Activated T-helper 1 cell treated with anti-CD3 and anti-CD28 coated beads, Interleukin-12 subunit alpha, Interleukin-12 subunit beta, Interleukin-2, Interleukin-4 antibody, amounts not matched to agents 30 ng/mL and 10 ng/mL and 1 ng/mL, durations not matched to agents 14 hours and 24 hours and 36 hours (primary cell): ENCODE results near the gene NOL9. TPM values are rescaled to one million over a fixed set of nuclear protein-coding genes. Genes with fewer than 3 reads are reported as not detected.

Experiments used
- DNase-seq: peaks from one replicate; pipeline ENCODE4 v3.0.0; 2021; ENCODE audit warnings: low spot score
- H3K27ac Mint-ChIP-seq: one replicate; pipeline ENCODE4 v1.8.0; 2021; ENCODE audit warnings: mild to moderate bottlenecking, mixed read lengths
- H3K27me3 Mint-ChIP-seq: one replicate; pipeline ENCODE4 v1.8.0; 2022; ENCODE audit warnings: mild to moderate bottlenecking, moderate library complexity, mixed read lengths; ENCODE audit not compliant: insufficient read depth
- H3K36me3 Mint-ChIP-seq: one replicate; pipeline ENCODE4 v1.8.0; 2021; ENCODE audit warnings: low read depth, mixed read lengths
- H3K4me1 Mint-ChIP-seq: one replicate; pipeline ENCODE4 v1.8.0; 2021; ENCODE audit warnings: low read depth, mixed read lengths
- H3K4me3 Mint-ChIP-seq: one replicate; pipeline ENCODE4 v1.8.0; 2021; ENCODE audit warnings: mild to moderate bottlenecking, moderate library complexity, mixed read lengths
- H3K9me3 Mint-ChIP-seq: one replicate; pipeline ENCODE4 v1.8.0; 2021; ENCODE audit warnings: mixed read lengths
- intact Hi-C: fragments of 100-400 bp; cut with micrococcal nuclease; formaldehyde crosslinking; loops from one replicate; pipeline ENCODE4 v1.15.1; 2024
- total RNA-seq: library from RNA; stranded (reverse); gene quantifications from 2 replicates; pipeline ENCODE4 v1.2.3, GENCODE V29; 2022

Gene NOL9
- total RNA-seq, 1 donor from 2014 or later: 50.4 TPM

- H3K36me3 Mint-ChIP-seq: peaks cover 38% of the 10 kb centered on the region
- H3K4me3 Mint-ChIP-seq: no peak overlapping the region
- DNase-seq: no peak
- no peaks in the 10 kb centered on the region for H3K27me3 Mint-ChIP-seq
- H3K9me3 Mint-ChIP-seq: no peaks in the 10 kb centered on the region
- intact Hi-C loops: no loop called here
- peaks cover 26% of the 10 kb centered on the region for H3K4me1 Mint-ChIP-seq
- H3K27ac Mint-ChIP-seq: no peak overlapping the region
Measured at GRCh38 chr1:6596886-6597776, 42.8 kb upstream of the NOL9 start.

GRCh38 chr1:6596351-6596750 lies 42.0 kb upstream of the NOL9 start:
- Mint-ChIP-seq H3K4me1 (peaks cover 26% of the 10 kb centered on the region), H3K9me3 (no peaks in the 10 kb centered on the region), H3K27ac (no peak overlapping the region), H3K27me3 (no peaks in the 10 kb centered on the region), H3K36me3 (peaks cover 38% of the 10 kb centered on the region), H3K4me3 (no peak overlapping the region)
- DNase-seq: no peak
- intact Hi-C loops: no loop called here

- intact Hi-C loops: no loop called here
- peaks cover 37% of the 10 kb centered on the region for H3K36me3 Mint-ChIP-seq
- no peak for DNase-seq
- H3K4me3 Mint-ChIP-seq: no peak overlapping the region
- no peaks in the 10 kb centered on the region for H3K9me3 Mint-ChIP-seq
- H3K27me3 Mint-ChIP-seq: no peaks in the 10 kb centered on the region
- no peak overlapping the region for H3K27ac Mint-ChIP-seq
- H3K4me1 Mint-ChIP-seq: peaks cover 22% of the 10 kb centered on the region
Measured at GRCh38 chr1:6594977-6595740, 40.8 kb upstream of the NOL9 start.

- peaks cover 11% of the 10 kb centered on the region for H3K4me1 Mint-ChIP-seq
- H3K27me3 Mint-ChIP-seq: no peaks in the 10 kb centered on the region
- peaks cover 30% of the 10 kb centered on the region for H3K36me3 Mint-ChIP-seq
- H3K27ac Mint-ChIP-seq: no peak overlapping the region
- DNase-seq: no peak
- intact Hi-C loops: no loop called here
- no peaks in the 10 kb centered on the region for H3K9me3 Mint-ChIP-seq
- no peak overlapping the region for H3K4me3 Mint-ChIP-seq
Measured at GRCh38 chr1:6593810-6594209, 39.5 kb upstream of the NOL9 start.

- Mint-ChIP-seq H3K27ac (no peak overlapping the region), H3K4me1 (peaks cover 10% of the 10 kb centered on the region), H3K27me3 (no peaks in the 10 kb centered on the region), H3K36me3 (peaks cover 30% of the 10 kb centered on the region), H3K4me3 (no peak overlapping the region), H3K9me3 (no peaks in the 10 kb centered on the region)
- no peak for DNase-seq
- intact Hi-C loops: no loop called here
Measured at GRCh38 chr1:6592865-6593593, 38.7 kb upstream of the NOL9 start.

- peaks cover 10% of the 10 kb centered on the region for H3K4me1 Mint-ChIP-seq
Measured at GRCh38 chr1:6592441-6592840, 38.1 kb upstream of the NOL9 start.

GRCh38 chr1:6591644-6592043 lies 37.3 kb upstream of the NOL9 start:
- Mint-ChIP-seq H3K36me3 (peaks cover 23% of the 10 kb centered on the region), H3K27me3 (no peaks in the 10 kb centered on the region), H3K9me3 (no peaks in the 10 kb centered on the region), H3K27ac (no peak overlapping the region), H3K4me3 (no peak overlapping the region), H3K4me1 (peaks cover 10% of the 10 kb centered on the region)
- intact Hi-C loops: no loop called here
- DNase-seq: no peak

More at GRCh38 chr1:6592441-6592840, 38.1 kb upstream of the NOL9 start:
- Mint-ChIP-seq H3K9me3 (no peaks in the 10 kb centered on the region), H3K4me3 (no peak overlapping the region), H3K36me3 (peaks cover 25% of the 10 kb centered on the region), H3K27me3 (no peaks in the 10 kb centered on the region), H3K27ac (no peak overlapping the region)
- intact Hi-C loops: no loop called here
- no peak for DNase-seq

GRCh38 chr1:6591222-6591621 lies 36.9 kb upstream of the NOL9 start:
- H3K4me3 Mint-ChIP-seq: no peak overlapping the region
- no peaks in the 10 kb centered on the region for H3K27me3 Mint-ChIP-seq
- H3K27ac Mint-ChIP-seq: no peak overlapping the region
- H3K9me3 Mint-ChIP-seq: no peaks in the 10 kb centered on the region
- no peak for DNase-seq
- H3K4me1 Mint-ChIP-seq: peaks cover 7% of the 10 kb centered on the region
- H3K36me3 Mint-ChIP-seq: peaks cover 20% of the 10 kb centered on the region
- intact Hi-C loops: no loop called here

GRCh38 chr1:6590046-6590445 lies 35.7 kb upstream of the NOL9 start:
- H3K27me3 Mint-ChIP-seq: no peaks in the 10 kb centered on the region
- peaks cover under 1% of the 10 kb centered on the region for H3K4me1 Mint-ChIP-seq
- intact Hi-C loops: no loop called here
- no peak for DNase-seq
- no peak overlapping the region for H3K4me3 Mint-ChIP-seq
- peaks cover 12% of the 10 kb centered on the region for H3K36me3 Mint-ChIP-seq
- no peaks in the 10 kb centered on the region for H3K9me3 Mint-ChIP-seq
- no peak overlapping the region for H3K27ac Mint-ChIP-seq

GRCh38 chr1:6588893-6589520 lies 34.7 kb upstream of the NOL9 start:
- peaks cover 4% of the 10 kb centered on the region for H3K36me3 Mint-ChIP-seq
- no peak overlapping the region for H3K4me3 Mint-ChIP-seq
- H3K4me1 Mint-ChIP-seq: peaks cover 10% of the 10 kb centered on the region
- no peaks in the 10 kb centered on the region for H3K27me3 Mint-ChIP-seq
- no peak for DNase-seq
- no peak overlapping the region for H3K27ac Mint-ChIP-seq
- H3K9me3 Mint-ChIP-seq: no peaks in the 10 kb centered on the region
- intact Hi-C loops: no loop called here

GRCh38 chr1:6588128-6588892 lies 34.0 kb upstream of the NOL9 start:
- H3K27ac Mint-ChIP-seq: no peak overlapping the region
- no peaks in the 10 kb centered on the region for H3K27me3 Mint-ChIP-seq
- peaks cover 10% of the 10 kb centered on the region for H3K4me1 Mint-ChIP-seq
- H3K4me3 Mint-ChIP-seq: no peak overlapping the region
- no peak for DNase-seq
- peaks cover 2% of the 10 kb centered on the region for H3K36me3 Mint-ChIP-seq
- H3K9me3 Mint-ChIP-seq: no peaks in the 10 kb centered on the region
- intact Hi-C loops: no loop called here
